ENCODE data around the gene ARMC9. TPM values are rescaled to one million over a fixed set of nuclear protein-coding genes. Genes with fewer than 3 reads are reported as not detected.

The ARMC9 gene
- total and polyA plus RNA-seq, 2 of the 13 experiments (the other 11 are each of a cell fraction or from before 2014, with no cell fraction given), result 9.1 to 12.8 TPM

GRCh38 chr2:231300020-231300721 lies 101.7 kb downstream of the ARMC9 start (continued):
- peak; percentile 23; the same call in 1 of the 2 replicates for TF ChIP-seq AHDC1 (CRISPR knock-in tag; IDR thresholded peaks at IDR 0.05; ENCODE audit: borderline replicate concordance)

- H3K79me2 ChIP-seq (ENCODE audit: insufficient read depth, low read length), result no peaks in the 10 kb centered on the region
- no peaks in the 10 kb centered on the region for H3K9me3 ChIP-seq (ENCODE audit: low read length)
- H3K9ac ChIP-seq (ENCODE audit: insufficient read depth, low read depth, low read length), result no peak overlapping the region
- CTCF ChIA-PET (ENCODE audit: low intra/inter-chr PET ratio, low total read pairs), result interaction anchor here (0.7 kb wide), 1 partner anchor 112 kb away, joined by 3 read pairs; no protein-coding TSS in a partner anchor
- H3K4me3 ChIP-seq (replicated peaks in 1 of 3; ENCODE audit: insufficient read depth in 1 of 3, low read depth in 2 of 3, low read length in 3 of 3), result no peak overlapping the region
- no TSS peak for BruUV-seq (replicated peaks)
- TF ChIP-seq TEAD3 (CRISPR knock-in tag; optimal IDR thresholded peaks at IDR 0.05; ENCODE audit: borderline replicate concordance), result no peak
- TF ChIP-seq ARID5B (CRISPR knock-in tag; IDR thresholded peaks at IDR 0.05), result no peak
- TF ChIP-seq CHCHD3 (CRISPR knock-in tag; IDR thresholded peaks at IDR 0.05), result no peak
- TF ChIP-seq, protein P1, sequence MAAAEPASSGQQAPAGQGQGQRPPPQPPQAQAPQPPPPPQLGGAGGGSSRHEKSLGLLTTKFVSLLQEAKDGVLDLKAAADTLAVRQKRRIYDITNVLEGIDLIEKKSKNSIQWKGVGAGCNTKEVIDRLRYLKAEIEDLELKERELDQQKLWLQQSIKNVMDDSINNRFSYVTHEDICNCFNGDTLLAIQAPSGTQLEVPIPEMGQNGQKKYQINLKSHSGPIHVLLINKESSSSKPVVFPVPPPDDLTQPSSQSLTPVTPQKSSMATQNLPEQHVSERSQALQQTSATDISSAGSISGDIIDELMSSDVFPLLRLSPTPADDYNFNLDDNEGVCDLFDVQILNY (CRISPR knock-in tag; conservative IDR thresholded peaks at IDR 0.05), result no peak
- no peak for TF ChIP-seq ZFP91 (CRISPR knock-in tag; IDR thresholded peaks at IDR 0.05; ENCODE audit: borderline replicate concordance)
- TF ChIP-seq ZNF768 (CRISPR knock-in tag; IDR thresholded peaks at IDR 0.05), result no peak
- DNase-seq (ENCODE audit: low spot score), result no peak
- H3K27ac ChIP-seq (ENCODE audit: extremely low read length, insufficient read depth, low read length), result no peak overlapping the region
- intact Hi-C loops (cut with micrococcal nuclease; ENCODE audit: unreplicated experiment) (no loop called here), in situ Hi-C loops (cut with HindIII; ENCODE audit: extremely low pct_ligation_motif_present, low pct_unique_long_range_greater_than_20kb) (no loop called here)
- FAIRE-seq, result no peak
- 92% methylated on average over 3 of the region's 3 CpGs for WGBS (ENCODE audit: low lambda C conversion rate)
- no peak overlapping the region for H2AFZ ChIP-seq (ENCODE audit: low read length)
- H3K4me1 ChIP-seq (ENCODE audit: insufficient read depth, low read length), result peaks cover 18% of the 10 kb centered on the region
- no peak overlapping the region for H3K4me2 ChIP-seq (ENCODE audit: low read depth, low read length)
- no peak for ATAC-seq
- H4K20me1 ChIP-seq (ENCODE audit: insufficient read depth, low read length), result no peaks in the 10 kb centered on the region
- no peaks in the 10 kb centered on the region for H3K36me3 ChIP-seq (replicated peaks in 1 of 2; ENCODE audit: control insufficient read depth in 1 of 2, insufficient read depth in 2 of 2, low read length in 2 of 2)
- no peaks in the 10 kb centered on the region for H3K27me3 ChIP-seq (ENCODE audit: control insufficient read depth in 1 of 2, insufficient read depth in 2 of 2, low read length in 2 of 2)
- POLR2A ChIA-PET, result no interaction called here
Measured at GRCh38 chr2:231300722-231301076, 102.3 kb downstream of the ARMC9 start.

All from HepG2 (cell line).